ENCODE results near the gene HNRNPA1. TPM values are rescaled to one million over a fixed set of nuclear protein-coding genes. Genes with fewer than 3 reads are reported as not detected.

Gene HNRNPA1
- total and polyA plus RNA-seq, 2 donors (not counting 1 experiment from before 2014, with no cell fraction given), result 311 to 1,057 TPM

DNA sequence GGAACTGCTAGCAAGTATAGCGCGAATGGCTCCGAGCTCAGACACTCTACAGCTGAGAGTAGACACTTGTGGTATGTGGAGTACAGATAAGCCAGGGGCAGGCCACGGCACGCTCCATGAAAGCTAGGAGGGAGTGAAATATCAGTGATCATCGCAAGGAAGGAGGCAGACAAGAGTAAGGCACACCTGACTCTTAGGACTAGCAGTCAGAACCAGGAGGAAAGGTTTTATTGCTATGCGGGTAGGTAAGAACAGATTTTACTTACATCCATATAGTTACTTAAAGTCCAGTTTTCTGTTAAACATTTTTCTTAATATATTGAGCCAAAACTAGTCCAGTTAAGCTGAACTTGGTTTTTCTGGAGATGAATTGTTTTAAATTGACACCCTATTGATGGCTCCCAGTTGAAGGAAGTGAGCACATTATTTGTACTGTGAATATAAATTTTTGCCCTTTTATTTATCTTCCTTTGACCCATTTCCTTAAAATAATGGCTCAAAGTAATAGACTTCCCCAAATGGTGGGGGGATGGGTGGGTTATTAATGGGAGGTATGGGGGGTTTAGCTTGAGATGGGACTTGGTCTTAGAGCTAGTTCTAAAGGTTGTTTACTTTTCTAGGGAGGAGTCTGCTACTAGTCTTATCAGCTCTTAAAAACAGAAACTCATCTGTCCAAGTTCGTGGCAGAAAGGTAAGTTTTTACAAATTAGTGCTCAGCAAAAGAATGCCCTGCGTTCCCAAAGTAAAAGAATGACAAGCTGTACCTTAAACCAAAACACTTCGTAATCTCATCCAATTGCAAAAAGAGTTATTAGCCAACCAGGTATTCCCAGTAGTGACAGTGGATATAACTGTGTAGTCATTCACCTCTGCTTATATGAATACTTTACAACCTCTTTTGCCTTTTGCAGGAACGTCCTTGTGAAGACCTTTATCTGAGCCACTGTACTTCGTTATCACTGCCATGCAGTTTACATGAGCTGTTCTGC lies 5.8 kb downstream of the HNRNPA1 start:
- H3K9ac ChIP-seq (ENCODE audit: insufficient read depth, low read length), result no peak overlapping the region
- peak overlapping the region in 1 of 4 experiments; percentile 3 for H3K4me3 ChIP-seq (replicated peaks in 1 of 4; ENCODE audit: control extremely low read depth in 1 of 4, insufficient read depth in 1 of 4, low read depth in 3 of 4, low read length in 4 of 4)
- H3K27ac ChIP-seq (ENCODE audit: insufficient read depth, low read length), result no peak overlapping the region
- peaks cover 8% of the 10 kb centered on the region for H3K4me1 ChIP-seq (ENCODE audit: control insufficient read depth, extremely low read depth, insufficient read depth, low read length)
- peaks cover 37% of the 10 kb centered on the region for H3K79me2 ChIP-seq (ENCODE audit: control insufficient read depth, insufficient read depth, low read length)
- H3K9me3 ChIP-seq (ENCODE audit: control insufficient read depth, insufficient read depth, low read depth, low read length), result no peaks in the 10 kb centered on the region
- no peak overlapping the region for H2AFZ ChIP-seq (ENCODE audit: low read length)
- TF ChIP-seq EZH2 (IDR thresholded peaks at IDR 0.05; ENCODE audit: low read length, missing control alignments), result no peak
- TF ChIP-seq, protein P1, sequence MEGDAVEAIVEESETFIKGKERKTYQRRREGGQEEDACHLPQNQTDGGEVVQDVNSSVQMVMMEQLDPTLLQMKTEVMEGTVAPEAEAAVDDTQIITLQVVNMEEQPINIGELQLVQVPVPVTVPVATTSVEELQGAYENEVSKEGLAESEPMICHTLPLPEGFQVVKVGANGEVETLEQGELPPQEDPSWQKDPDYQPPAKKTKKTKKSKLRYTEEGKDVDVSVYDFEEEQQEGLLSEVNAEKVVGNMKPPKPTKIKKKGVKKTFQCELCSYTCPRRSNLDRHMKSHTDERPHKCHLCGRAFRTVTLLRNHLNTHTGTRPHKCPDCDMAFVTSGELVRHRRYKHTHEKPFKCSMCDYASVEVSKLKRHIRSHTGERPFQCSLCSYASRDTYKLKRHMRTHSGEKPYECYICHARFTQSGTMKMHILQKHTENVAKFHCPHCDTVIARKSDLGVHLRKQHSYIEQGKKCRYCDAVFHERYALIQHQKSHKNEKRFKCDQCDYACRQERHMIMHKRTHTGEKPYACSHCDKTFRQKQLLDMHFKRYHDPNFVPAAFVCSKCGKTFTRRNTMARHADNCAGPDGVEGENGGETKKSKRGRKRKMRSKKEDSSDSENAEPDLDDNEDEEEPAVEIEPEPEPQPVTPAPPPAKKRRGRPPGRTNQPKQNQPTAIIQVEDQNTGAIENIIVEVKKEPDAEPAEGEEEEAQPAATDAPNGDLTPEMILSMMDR (conservative IDR thresholded peaks at IDR 0.05 in 1 of 2, IDR thresholded peaks at IDR 0.05 in 1 of 2; ENCODE audit: low read depth in 1 of 2, low read length in 2 of 2), result no peak
- no peak for DNase-seq (ENCODE audit: low read depth in 2 of 2)
- H3K36me3 ChIP-seq (ENCODE audit: control insufficient read depth, insufficient read depth, low read length), result peaks cover 12% of the 10 kb centered on the region
- H3K4me2 ChIP-seq (ENCODE audit: extremely low read depth, insufficient read depth, low read length), result peak overlapping the region; percentile 4
- H4K20me1 ChIP-seq (ENCODE audit: control insufficient read depth, extremely low read depth, insufficient read depth, low read length), result peaks cover 3% of the 10 kb centered on the region
- no peaks in the 10 kb centered on the region for H3K27me3 ChIP-seq (ENCODE audit: control insufficient read depth, insufficient read depth, low read length)

DNA sequence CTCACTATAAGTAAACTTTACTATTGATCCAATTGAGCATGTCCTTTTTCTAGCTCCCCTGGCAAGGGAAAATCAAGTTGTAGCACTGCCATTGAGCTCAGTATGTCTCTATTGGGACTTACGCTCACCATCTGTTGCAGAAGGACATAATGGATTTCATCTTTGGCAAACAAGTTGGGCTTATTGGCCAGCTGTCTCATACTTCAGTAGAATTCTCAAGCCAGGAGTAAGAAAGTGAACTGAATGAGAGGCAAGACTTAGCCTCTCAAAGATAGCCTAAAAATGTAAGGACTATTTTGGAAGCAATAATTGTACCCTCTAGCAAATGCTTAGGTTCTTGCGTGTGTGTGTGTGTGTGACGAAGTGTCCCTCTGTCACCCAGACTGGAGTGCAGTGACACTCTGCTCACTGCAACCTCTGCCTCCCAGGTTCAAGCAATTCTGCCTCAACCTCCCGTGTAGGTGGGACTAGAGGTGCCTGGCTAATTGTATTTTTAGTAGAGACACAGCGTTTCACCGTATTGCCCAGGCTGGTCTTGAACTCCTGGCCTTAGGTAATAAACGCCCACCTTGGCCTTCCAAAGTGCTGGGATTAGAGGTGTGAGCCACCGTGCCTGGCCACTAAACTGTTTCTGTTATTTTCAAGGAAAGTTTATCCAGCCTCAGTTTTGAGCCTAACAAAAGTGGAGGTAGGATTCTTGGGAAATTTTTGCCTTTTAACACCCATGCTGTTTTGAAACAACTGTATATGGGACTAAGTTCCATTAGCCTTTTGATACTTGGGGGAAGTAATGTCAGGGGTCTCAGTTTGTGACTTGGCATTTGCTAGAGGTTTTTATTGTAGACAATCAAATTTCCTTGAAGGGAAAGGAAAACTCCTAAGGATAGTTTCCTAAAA lies 7.0 kb downstream of the HNRNPA1 start:
- Histone ChIP-seq H3K36me3 (ENCODE audit: control insufficient read depth, insufficient read depth, low read length) (peaks cover 13% of the 10 kb centered on the region), H3K9ac (ENCODE audit: insufficient read depth, low read length) (no peak overlapping the region), H4K20me1 (ENCODE audit: control insufficient read depth, extremely low read depth, insufficient read depth, low read length) (peaks cover 3% of the 10 kb centered on the region), H3K4me3 (replicated peaks in 1 of 4; ENCODE audit: control extremely low read depth in 1 of 4, insufficient read depth in 1 of 4, low read depth in 3 of 4, low read length in 4 of 4) (no peak overlapping the region), H3K27me3 (ENCODE audit: control insufficient read depth, insufficient read depth, low read length) (no peaks in the 10 kb centered on the region), H3K9me3 (ENCODE audit: control insufficient read depth, insufficient read depth, low read depth, low read length) (no peaks in the 10 kb centered on the region), H3K27ac (ENCODE audit: insufficient read depth, low read length) (no peak overlapping the region), H3K4me2 (ENCODE audit: extremely low read depth, insufficient read depth, low read length) (no peak overlapping the region), H2AFZ (ENCODE audit: low read length) (no peak overlapping the region), H3K79me2 (ENCODE audit: control insufficient read depth, insufficient read depth, low read length) (peaks cover 25% of the 10 kb centered on the region), H3K4me1 (ENCODE audit: control insufficient read depth, extremely low read depth, insufficient read depth, low read length) (peaks cover 6% of the 10 kb centered on the region)
- no peak for DNase-seq (ENCODE audit: low read depth in 2 of 2)
- no peak for TF ChIP-seq EZH2 (IDR thresholded peaks at IDR 0.05; ENCODE audit: low read length, missing control alignments)
- TF ChIP-seq, protein P1 (conservative IDR thresholded peaks at IDR 0.05 in 1 of 2, IDR thresholded peaks at IDR 0.05 in 1 of 2; ENCODE audit: low read depth in 1 of 2, low read length in 2 of 2), result no peak
